K562 (cell line): Measurements from ENCODE around the gene IL5. TPM values are rescaled to one million over a fixed set of nuclear protein-coding genes. Genes with fewer than 3 reads are reported as not detected.

Experiments
- CREB1 ChIP-seq, 2 experiments: sonication (generic) in 1 of 2; formaldehyde crosslinking in 1 of 2; IDR thresholded peaks; 2 replicates each; pipeline versions ENCODE4 v1.6.1 to v1.8.0; 2012 to 2022; ENCODE audit warnings: inconsistent platforms in 1 of 2, mild to moderate bottlenecking in 1 of 2, missing genetic modification reagents in 1 of 2, moderate library complexity in 1 of 2
- EP400 ChIP-seq: fragments of 450-650 bp; IDR thresholded peaks from 2 replicates; pipeline ENCODE4 v1.6.1; 2017; ENCODE audit warnings: antibody characterized with exemption, mild to moderate bottlenecking, moderate library complexity
- HDGF ChIP-seq: fragments of 450-650 bp; IDR thresholded peaks from 2 replicates; pipeline ENCODE4 v1.6.1; 2016
- JUNB ChIP-seq: fragments of 450-650 bp; formaldehyde crosslinking; conservative IDR thresholded peaks from 2 replicates; pipeline ENCODE4 v1.4.0; 2020; ENCODE audit warnings: mild to moderate bottlenecking
- KAT7 ChIP-seq: sonication (generic); formaldehyde crosslinking; IDR thresholded peaks from 2 replicates; pipeline ENCODE4 v1.8.0; 2022; ENCODE audit warnings: missing genetic modification reagents, mild to moderate bottlenecking, borderline replicate concordance
- NKRF ChIP-seq: fragments of 450-650 bp; IDR thresholded peaks from 2 replicates; pipeline ENCODE4 v1.6.1; 2016; ENCODE audit warnings: borderline replicate concordance
- PHF8 ChIP-seq: fragments of 200-600 bp; sonication (generic); IDR thresholded peaks from 2 replicates; pipeline ENCODE4 v1.6.1; 2012; ENCODE audit warnings: mixed run types, mild to moderate bottlenecking, inconsistent platforms, low read length, moderate library complexity, borderline replicate concordance
- YY1 ChIP-seq, 3 experiments: IDR thresholded peaks; 2 replicates each; pipeline ENCODE4 v1.6.1; 2011; ENCODE audit warnings: low read length in 2 of 3, mild to moderate bottlenecking in 2 of 3, moderate library complexity in 2 of 3, borderline replicate concordance in 1 of 3, control low read depth in 1 of 3, low read depth in 1 of 3; ENCODE audit not compliant: insufficient read depth in 3 of 3, insufficient replicate concordance in 2 of 3, control insufficient read depth in 1 of 3, insufficient read length in 1 of 3; ENCODE audit errors: extremely low read depth in 1 of 3
- ZBTB40 ChIP-seq, 2 experiments: fragments of 450-650 bp in 1 of 2; sonication (generic) in 1 of 2; formaldehyde crosslinking in 1 of 2; IDR thresholded peaks; 2 replicates each; pipeline versions ENCODE4 v1.7.1 to v1.9.0; 2016 to 2022; ENCODE audit warnings: inconsistent platforms in 1 of 2, mild to moderate bottlenecking in 1 of 2, missing genetic modification reagents in 1 of 2
- polyA plus RNA-seq, 8 experiments: library from polyadenylated mRNA; depleted of rRNA in 4 of 8; stranded (reverse) in 5 of 8; unstranded in 3 of 8; fragments of >200 nt; fragmentation: Nextera tagmentation in 2 of 8; fragmentation: Illumina TruSeq in 1 of 8; extraction: Ambion mirVana in 2 of 8; extraction: Trizol in 1 of 8; gene quantifications; 2 replicates each; pipeline versions ENCODE4 v1.2.1 to v1.2.3, GENCODE V29; 2011 to 2014; ENCODE audit warnings: inconsistent platforms in 1 of 8, missing spikeins in 1 of 8
- total RNA-seq, 7 experiments: library from RNA; depleted of rRNA in 6 of 7; stranded (reverse); fragments of >200 nt in 6 of 7; fragmentation: Illumina TruSeq in 2 of 7; extraction: Trizol in 2 of 7; gene quantifications; 2 replicates each; pipeline versions ENCODE4 v1.2.1 to v1.2.3, GENCODE V29; 2011 to 2021; ENCODE audit warnings: low replicate concordance in 1 of 7

Gene IL5
- total and polyA plus RNA-seq, 9 of the 15 experiments (the other 6 are each of a cell fraction or from before 2014, with no cell fraction given) = 0.44 TPM; not detected in 8

GRCh38 chr5:132496631-132497487 is 46.5 kb downstream of the IL5 start (continued):
- TF ChIP-seq ZBTB40 (IDR thresholded peaks at IDR 0.05) = 0 out of 2 replicates have a peak, but pooled peaks have one; percentile 44
- TF ChIP-seq ZBTB40 (CRISPR knock-in tag; IDR thresholded peaks at IDR 0.05) = no peak
- peak; percentile 72 for TF ChIP-seq PHF8
- 0 out of 2 replicates have a peak, but pooled peaks have one; percentile 28 for TF ChIP-seq NKRF
- TF ChIP-seq CREB1 (IDR thresholded peaks at IDR 0.05) = 0 out of 2 replicates have a peak, but pooled peaks have one; percentile 15
- TF ChIP-seq CREB1 (CRISPR knock-in tag; IDR thresholded peaks at IDR 0.05) = peak; percentile 40; the same call in 1 of the 2 replicates
- peak in 1 of 3 experiments; percentile 4 for TF ChIP-seq YY1 (IDR thresholded peaks at IDR 0.05; ENCODE audit: borderline replicate concordance in 1 of 3, control insufficient read depth in 1 of 3, extremely low read depth in 1 of 3, insufficient read depth in 3 of 3, insufficient read length in 1 of 3, insufficient replicate concordance in 2 of 3, low read depth in 1 of 3, low read length in 2 of 3)
- TF ChIP-seq JUNB (CRISPR knock-in tag) = no peak
- TF ChIP-seq HDGF = 0 out of 2 replicates have a peak, but pooled peaks have one; percentile 1
- TF ChIP-seq EP400 = peak; percentile 61; the same call in 1 of the 2 replicates
- peak; percentile 85; the same call in 1 of the 2 replicates for TF ChIP-seq KAT7 (CRISPR knock-in tag)
